COLO668 (cell line): ENCODE measurements around the gene SUGP2.

Experiments used
- DNase-seq: peaks from one replicate; lab custom pipeline; 2025; ENCODE audit not compliant: unreplicated experiment; lab: John Stamatoyannopoulos, UW

SUGP2 gene

GRCh38 chr19:19033426-19034203 is at the start of gene SUGP2, which contains the start of gene ARMC6:
SUGP2 (minus strand) TSS chr19:19033517; CDS start chr19:19031071, 2,446 bp downstream.
ARMC6 (plus strand) TSS chr19:19033603; CDS start chr19:19034210, 607 bp downstream.
- DNase-seq: peak; percentile 92

GRCh38 chr19:19081642-19082151 is 48.4 kb upstream of the SUGP2 start:
- DNase-seq: no peak

GRCh38 chr19:19079571-19079970 is 46.3 kb upstream of the SUGP2 start:
- no peak for DNase-seq

GRCh38 chr19:19078801-19079200 is 45.5 kb upstream of the SUGP2 start:
- DNase-seq: no peak

GRCh38 chr19:19077103-19077502 is 43.8 kb upstream of the SUGP2 start:
- no peak for DNase-seq

GRCh38 chr19:19076476-19076875 is 43.2 kb upstream of the SUGP2 start:
- no peak for DNase-seq

- DNase-seq: no peak
Measured at GRCh38 chr19:19075126-19075525, 41.8 kb upstream of the SUGP2 start.

- no peak for DNase-seq
Measured at GRCh38 chr19:19074196-19074882, 41.0 kb upstream of the SUGP2 start.

- no peak for DNase-seq
Measured at GRCh38 chr19:19071897-19072296, 38.6 kb upstream of the SUGP2 start.

GRCh38 chr19:19068659-19069654 is 35.6 kb upstream of the SUGP2 start:
- no peak for DNase-seq

- DNase-seq: no peak
Measured at GRCh38 chr19:19067276-19068072, 34.2 kb upstream of the SUGP2 start.

GRCh38 chr19:19064811-19065745 is 31.8 kb upstream of the SUGP2 start:
- DNase-seq: peak; percentile 13

- DNase-seq: no peak
Measured at GRCh38 chr19:19064098-19064722, 30.9 kb upstream of the SUGP2 start.

- DNase-seq: peak; percentile 98
Measured at GRCh38 chr19:19063183-19064097, 30.1 kb upstream of the SUGP2 start, which contains the start of gene SLC25A42. SLC25A42 (plus strand) TSS chr19:19063994; CDS start chr19:19096125, 32,131 bp downstream.

- DNase-seq: peak; percentile 51
Measured at GRCh38 chr19:19062454-19063182, 29.3 kb upstream of the SUGP2 start.

- no peak for DNase-seq
Measured at GRCh38 chr19:19061506-19061905, 28.2 kb upstream of the SUGP2 start.
